ENCODE data around the gene SHANK1. TPM values are rescaled to one million over a fixed set of nuclear protein-coding genes. Genes with fewer than 3 reads are reported as not detected.
A peak's percentile ranks its signal among the peaks of the same experiment; 100 is the strongest.

SHANK1 gene
- total RNA-seq, 1 experiment from 2014 or later, result 0.47 TPM

DNA sequence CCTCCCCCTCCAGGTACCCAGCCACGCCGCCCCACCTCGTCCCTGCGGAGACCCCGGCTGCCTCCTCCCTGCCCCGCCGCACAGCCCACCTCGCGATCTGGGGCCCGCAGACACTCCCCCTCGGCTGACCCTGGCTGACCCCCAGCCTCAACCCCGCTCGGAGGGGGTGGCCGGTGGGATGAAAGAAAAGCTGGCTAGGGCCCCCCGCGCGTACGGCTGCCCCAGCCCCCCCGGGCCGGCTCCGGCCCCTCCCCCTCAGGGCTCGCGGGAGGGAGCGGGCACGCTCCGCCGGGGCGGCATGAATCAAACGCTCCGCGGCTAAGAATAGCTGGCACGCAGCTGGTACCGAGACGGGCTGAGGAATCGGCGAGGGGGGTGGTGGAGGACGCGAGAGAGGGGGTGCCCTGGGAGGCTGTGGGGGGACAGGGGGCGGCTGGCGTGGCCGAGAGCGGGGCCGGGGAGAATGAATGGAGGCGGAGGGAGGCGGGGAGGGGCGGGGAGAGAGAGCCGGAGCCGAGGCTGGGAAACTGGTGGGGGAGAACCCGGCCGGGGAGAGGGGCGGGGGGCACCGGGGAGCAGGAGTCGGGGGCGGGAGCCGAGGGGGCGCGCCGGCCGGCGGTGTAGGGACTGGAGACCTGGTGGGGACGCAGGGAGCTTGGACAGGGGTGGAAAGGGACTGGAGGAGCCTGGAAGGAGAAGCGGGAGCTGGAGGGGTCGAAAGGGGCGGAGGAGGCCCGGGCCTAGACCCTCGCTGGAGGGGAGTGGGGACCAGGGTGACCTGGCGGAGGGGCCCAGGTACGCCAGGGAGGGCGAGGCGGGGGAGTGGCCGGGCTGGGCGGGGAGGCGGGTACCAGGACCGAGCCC is 1.1 kb downstream of the SHANK1 start:
- H2AFZ ChIP-seq (ENCODE audit: low read length), result no peak overlapping the region
- CTCF ChIA-PET, result no interaction called here

DNA sequence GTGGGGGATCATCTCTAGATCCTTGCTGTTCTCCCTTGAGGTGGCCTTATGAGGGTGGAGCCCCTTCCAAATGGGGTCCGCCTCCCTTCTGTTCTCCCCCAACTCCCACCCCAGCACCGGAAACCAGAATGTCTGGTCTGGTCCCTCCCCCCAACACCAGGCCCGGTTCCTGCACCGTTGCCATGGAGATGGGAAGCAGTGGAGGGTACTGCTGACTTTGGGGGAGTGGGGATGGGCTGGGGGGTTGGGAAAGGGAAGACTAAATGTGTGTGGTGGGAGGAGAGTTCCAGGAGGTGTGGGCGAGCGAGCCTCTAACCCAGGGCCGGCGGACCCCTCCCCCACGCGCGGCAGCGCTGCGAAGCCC is 1.7 kb downstream of the SHANK1 start:
- 0 out of 2 replicates have a peak overlapping the region, but pooled peaks have one; percentile 73 for H3K4me2 ChIP-seq (ENCODE audit: low read length)
- H3K4me3 ChIP-seq (ENCODE audit: low read length), result no peak overlapping the region
- no peaks in the 10 kb centered on the region for H3K79me2 ChIP-seq (ENCODE audit: low read length)
- no peaks in the 10 kb centered on the region for H3F3A ChIP-seq (ENCODE audit: low read length, unreplicated experiment)
- no peaks in the 10 kb centered on the region for H3K36me3 ChIP-seq (ENCODE audit: low read depth, low read length)
- no peaks in the 10 kb centered on the region for H3K9me2 ChIP-seq (replicated peaks; ENCODE audit: low read length)
- H4K20me1 ChIP-seq (ENCODE audit: low read length), result no peaks in the 10 kb centered on the region
- H2AFZ ChIP-seq (ENCODE audit: low read length), result no peak overlapping the region
- BruUV-seq (replicated peaks), result no TSS peak
- no peaks in the 10 kb centered on the region; the same call in 1 of the 2 replicates for H3K4me1 ChIP-seq (ENCODE audit: insufficient read depth, low read length)
- POLR2A ChIA-PET (ENCODE audit: unreplicated experiment), result interaction anchor here (0.6 kb wide), 1 partner anchor 358 kb away, joined by 3 read pairs; no protein-coding TSS in a partner anchor
- DNase-seq (no peak), ATAC-seq (no peak)
- CTCF ChIA-PET, result no interaction called here
- H3K27me3 ChIP-seq (ENCODE audit: low read length), result peaks cover 48% of the 10 kb centered on the region
- TF ChIP-seq, protein P1, sequence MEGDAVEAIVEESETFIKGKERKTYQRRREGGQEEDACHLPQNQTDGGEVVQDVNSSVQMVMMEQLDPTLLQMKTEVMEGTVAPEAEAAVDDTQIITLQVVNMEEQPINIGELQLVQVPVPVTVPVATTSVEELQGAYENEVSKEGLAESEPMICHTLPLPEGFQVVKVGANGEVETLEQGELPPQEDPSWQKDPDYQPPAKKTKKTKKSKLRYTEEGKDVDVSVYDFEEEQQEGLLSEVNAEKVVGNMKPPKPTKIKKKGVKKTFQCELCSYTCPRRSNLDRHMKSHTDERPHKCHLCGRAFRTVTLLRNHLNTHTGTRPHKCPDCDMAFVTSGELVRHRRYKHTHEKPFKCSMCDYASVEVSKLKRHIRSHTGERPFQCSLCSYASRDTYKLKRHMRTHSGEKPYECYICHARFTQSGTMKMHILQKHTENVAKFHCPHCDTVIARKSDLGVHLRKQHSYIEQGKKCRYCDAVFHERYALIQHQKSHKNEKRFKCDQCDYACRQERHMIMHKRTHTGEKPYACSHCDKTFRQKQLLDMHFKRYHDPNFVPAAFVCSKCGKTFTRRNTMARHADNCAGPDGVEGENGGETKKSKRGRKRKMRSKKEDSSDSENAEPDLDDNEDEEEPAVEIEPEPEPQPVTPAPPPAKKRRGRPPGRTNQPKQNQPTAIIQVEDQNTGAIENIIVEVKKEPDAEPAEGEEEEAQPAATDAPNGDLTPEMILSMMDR (conservative IDR thresholded peaks at IDR 0.05; ENCODE audit: low read depth, low read length), result no peak
- no peak for TF ChIP-seq EZH2phosphoT487 (IDR thresholded peaks at IDR 0.05; ENCODE audit: borderline replicate concordance, low read length)
- no peak for TF ChIP-seq EZH2 (IDR thresholded peaks at IDR 0.05; ENCODE audit: low read length, unreplicated experiment)
- no peak overlapping the region for H3K27ac ChIP-seq (ENCODE audit: low read length)
- no peaks in the 10 kb centered on the region for H3K9me3 ChIP-seq (ENCODE audit: low read length)
- H3K9ac ChIP-seq (ENCODE audit: low read length), result no peak overlapping the region
- intact Hi-C loops (cut with micrococcal nuclease), result no loop called here

More for the DNA sequence above, 1.1 kb downstream of the SHANK1 start:
- Histone ChIP-seq H3K4me3 (ENCODE audit: low read length) (peak overlapping the region; percentile 50), H3K27ac (ENCODE audit: low read length) (no peak overlapping the region), H3K9me2 (replicated peaks; ENCODE audit: low read length) (no peaks in the 10 kb centered on the region), H3F3A (ENCODE audit: low read length, unreplicated experiment) (no peaks in the 10 kb centered on the region), H4K20me1 (ENCODE audit: low read length) (no peaks in the 10 kb centered on the region), H3K4me1 (ENCODE audit: insufficient read depth, low read length) (no peaks in the 10 kb centered on the region; the same call in 1 of the 2 replicates), H3K27me3 (ENCODE audit: low read length) (peaks cover 45% of the 10 kb centered on the region), H3K4me2 (ENCODE audit: low read length) (peak overlapping the region; percentile 73), H3K9me3 (ENCODE audit: low read length) (no peaks in the 10 kb centered on the region), H3K79me2 (ENCODE audit: low read length) (no peaks in the 10 kb centered on the region), H3K9ac (ENCODE audit: low read length) (no peak overlapping the region), H3K36me3 (ENCODE audit: low read depth, low read length) (no peaks in the 10 kb centered on the region)
- POLR2A ChIA-PET (ENCODE audit: unreplicated experiment), result no interaction called here
- ATAC-seq (no peak), DNase-seq (no peak)
- TF ChIP-seq, protein P1 (conservative IDR thresholded peaks at IDR 0.05; ENCODE audit: low read depth, low read length), result no peak
- TF ChIP-seq EZH2 (IDR thresholded peaks at IDR 0.05; ENCODE audit: low read length, unreplicated experiment) (peak; percentile 70), EZH2phosphoT487 (IDR thresholded peaks at IDR 0.05; ENCODE audit: borderline replicate concordance, low read length) (no peak)
- no TSS peak for BruUV-seq (replicated peaks)
- intact Hi-C loops (cut with micrococcal nuclease), result no loop called here
